Activated CD8-positive, alpha-beta memory T cell treated with anti-CD3 and anti-CD28 coated beads for 48 hours (primary cell): ENCODE results near the gene ZNF609.
"Not testable (repeated sequence)": the region's sequence is repeated elsewhere in the genome, so short reads cannot be mapped to it uniquely, and the experiment has no call there.

ENCODE experiments used
- DNase-seq, 3 experiments: peaks; one replicate each; pipeline ENCODE4 v3.0.0-alpha.2; 2020; ENCODE audit warnings: low read depth in 2 of 3, low spot score in 2 of 3

The ZNF609 gene

DNA sequence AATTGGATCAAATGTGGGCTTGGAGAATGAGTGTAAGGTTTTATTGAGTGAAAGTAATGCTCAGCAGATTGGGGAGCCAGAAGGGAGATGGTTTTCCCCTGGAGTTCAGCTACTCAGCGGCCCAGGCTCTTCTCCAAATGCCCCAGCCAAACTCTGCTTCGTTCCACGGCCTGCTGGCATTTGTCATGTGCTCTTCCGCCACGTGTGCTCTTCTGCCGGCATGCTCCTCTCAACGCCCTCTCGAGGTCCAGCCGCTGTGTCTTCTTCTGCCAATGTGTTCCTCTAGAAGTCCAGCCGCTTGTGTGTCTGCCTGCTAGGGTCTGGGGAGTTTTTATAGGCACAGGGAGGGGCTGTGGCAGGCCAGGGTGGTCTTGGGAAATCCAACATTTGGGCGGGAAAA is 158.2 kb downstream of the ZNF609 start:
- no peak for DNase-seq

DNA sequence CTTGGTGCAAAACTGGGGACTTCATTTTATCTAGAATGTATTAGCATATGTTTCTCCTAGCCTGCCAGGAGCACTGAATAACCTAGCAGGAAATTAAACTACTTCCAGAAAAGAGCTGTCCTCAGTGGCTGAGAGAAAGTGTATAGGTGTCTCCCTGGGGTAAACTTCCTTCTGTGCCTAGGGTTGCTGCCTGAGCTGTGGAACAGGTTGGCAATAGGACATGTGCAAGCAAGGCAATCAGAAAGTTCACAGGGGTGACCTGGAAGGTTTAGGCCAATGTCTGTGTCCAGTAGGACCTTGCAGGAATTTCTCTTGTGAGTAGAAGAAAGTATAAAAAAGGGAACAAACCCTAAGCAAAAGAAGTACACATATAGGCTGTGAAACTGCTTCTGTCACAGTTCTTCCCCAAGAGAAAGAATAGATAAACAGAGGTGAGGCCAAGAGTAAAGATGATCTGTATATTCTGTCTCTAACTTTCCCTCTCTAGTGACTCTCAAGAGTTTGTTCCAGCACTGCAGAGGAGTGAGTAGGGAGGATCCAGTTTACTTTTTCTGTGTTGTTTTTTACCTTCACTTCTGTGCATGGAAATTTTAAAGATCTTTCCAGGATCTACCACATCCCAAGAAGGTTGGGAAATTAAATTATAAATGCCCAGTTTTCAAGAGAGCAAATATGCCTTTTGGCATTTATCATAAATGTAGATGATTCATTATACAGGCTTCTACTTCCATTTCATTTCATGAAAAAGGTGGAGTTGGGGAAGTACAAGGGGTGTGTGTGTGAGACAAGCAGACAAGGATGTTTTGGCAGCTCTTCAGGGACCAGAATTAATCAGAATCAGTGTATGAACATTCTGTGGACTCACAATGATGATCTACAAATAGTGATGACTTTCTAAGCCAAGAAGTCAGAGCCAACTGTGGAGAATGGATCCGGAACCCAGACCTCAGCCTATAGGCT is 159.8 kb downstream of the ZNF609 start:
- DNase-seq, result no peak

DNA sequence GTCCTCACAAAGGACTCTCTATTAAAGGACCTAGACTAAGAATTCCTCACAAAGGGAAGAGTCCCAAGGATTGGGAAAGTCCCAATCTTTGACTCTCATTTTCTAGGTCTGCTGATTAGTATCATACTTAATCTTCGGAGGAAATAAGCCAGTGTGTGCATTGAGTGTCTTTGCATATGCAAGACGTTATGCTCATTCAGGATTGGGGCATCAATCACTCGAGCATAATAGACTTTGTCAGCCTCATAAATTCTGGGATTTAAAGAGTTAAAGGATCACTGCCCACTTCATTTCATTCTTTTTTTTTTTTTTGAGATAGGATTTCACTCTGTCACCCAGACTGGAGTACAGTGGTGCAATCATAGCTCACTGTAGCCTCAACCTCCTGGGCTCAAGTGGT is 160.7 kb downstream of the ZNF609 start:
- no peak for DNase-seq

DNA sequence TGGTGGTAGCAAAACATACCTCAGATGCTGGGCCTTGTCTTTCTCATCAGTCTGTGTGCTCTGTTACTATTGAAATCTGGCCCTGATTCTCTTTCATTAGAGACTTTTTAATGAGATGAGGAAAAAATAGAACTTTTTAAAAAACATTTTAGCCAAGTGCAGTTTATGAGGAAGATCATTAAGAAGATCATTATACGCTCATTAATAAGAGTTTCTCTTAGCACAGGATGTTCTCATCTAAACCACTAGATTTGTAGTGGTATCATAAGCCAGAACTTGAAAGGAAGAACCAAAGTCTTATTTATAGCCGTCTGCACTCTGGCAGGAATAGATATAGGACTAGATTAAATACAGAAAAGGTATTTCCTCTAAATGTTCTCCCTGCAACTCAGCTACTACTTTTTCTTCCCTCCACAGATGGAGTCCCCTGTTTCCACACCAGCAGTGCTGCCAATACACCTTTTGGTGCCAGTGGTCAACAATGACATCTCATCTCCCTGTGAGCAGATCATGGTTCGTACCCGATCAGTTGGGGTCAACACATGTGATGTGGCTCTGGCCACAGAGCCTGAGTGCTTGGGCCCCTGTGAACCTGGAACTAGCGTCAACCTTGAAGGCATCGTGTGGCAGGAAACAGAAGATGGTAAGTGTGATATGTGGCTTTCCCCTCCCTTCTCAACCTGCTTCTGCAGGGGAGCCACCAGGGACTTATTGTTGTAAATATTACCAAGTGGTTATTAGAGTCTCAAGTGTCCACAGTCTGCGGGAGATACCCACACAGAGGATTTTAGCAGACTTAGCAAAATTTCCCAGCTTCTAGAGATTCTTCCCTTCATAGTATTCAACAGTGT is 162.3 kb downstream of the ZNF609 start:
- no peak for DNase-seq

DNA sequence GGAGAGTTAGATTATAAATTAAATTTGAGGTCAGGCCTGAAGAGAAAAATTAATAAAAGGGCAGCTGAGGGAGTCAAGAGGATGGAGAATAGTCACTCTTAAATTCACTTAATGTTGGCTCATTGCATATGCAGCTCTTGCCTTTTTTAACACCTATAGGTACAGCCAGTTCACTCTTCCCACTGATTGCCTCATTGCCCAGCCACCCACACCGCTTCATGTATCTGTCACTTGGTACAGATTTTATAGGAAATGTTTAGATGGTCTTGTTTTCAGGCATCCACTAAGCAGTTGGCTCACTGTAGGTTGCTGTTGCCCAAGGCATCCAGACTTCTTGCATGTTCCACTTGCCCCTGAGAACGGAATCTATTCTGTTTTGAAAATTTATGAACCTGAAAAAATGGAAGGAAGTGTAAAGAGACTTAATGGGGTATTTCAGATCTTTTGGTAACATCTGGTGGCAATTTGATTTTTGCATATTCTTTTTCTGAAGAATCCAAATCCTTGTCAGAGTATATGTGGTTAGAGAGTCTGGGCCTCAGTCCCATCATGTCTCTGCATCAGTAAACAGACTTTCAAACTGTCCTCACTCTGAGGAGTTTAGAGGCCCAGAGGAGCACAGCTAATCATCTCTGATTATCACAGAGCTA is 163.1 kb downstream of the ZNF609 start:
- DNase-seq, result no peak

DNA sequence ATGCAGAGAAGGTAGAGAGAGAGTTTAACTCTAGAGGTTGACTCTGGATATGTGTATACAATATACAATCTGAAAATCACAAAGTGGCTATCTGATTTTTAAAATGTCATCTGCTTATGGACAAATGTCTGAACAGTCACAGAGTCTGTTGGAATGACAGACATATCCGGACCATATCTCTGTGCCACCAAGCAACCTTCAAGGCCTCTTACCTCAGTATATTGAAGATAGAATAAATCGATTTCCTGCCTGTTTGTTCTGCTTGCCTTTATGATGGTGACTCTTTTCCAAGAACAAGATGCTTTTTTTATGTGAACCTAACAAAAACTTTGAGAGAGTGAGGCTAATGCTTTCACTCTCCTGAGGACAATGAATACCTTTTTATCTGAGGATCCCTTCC is 163.9 kb downstream of the ZNF609 start:
- DNase-seq, result no peak

DNA sequence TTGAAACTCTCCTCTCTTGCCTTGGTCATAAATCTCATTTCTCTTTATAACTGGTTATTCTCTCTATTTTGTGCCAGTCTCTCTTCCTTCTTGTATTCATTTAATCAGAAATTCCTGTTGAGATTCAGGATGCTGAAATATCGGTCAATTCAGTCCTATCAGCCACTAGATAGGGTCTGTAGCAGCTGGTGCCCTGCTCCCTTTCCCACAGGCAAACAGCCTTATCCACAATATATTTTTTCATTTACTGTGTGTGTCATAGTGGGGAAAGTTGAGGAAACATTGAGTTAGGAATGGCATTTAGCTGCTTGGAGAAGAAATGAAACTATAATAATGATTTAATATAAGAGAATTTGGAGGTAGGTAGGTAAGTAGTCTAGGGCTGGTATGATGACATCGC is 168.7 kb downstream of the ZNF609 start:
- no peak for DNase-seq

DNA sequence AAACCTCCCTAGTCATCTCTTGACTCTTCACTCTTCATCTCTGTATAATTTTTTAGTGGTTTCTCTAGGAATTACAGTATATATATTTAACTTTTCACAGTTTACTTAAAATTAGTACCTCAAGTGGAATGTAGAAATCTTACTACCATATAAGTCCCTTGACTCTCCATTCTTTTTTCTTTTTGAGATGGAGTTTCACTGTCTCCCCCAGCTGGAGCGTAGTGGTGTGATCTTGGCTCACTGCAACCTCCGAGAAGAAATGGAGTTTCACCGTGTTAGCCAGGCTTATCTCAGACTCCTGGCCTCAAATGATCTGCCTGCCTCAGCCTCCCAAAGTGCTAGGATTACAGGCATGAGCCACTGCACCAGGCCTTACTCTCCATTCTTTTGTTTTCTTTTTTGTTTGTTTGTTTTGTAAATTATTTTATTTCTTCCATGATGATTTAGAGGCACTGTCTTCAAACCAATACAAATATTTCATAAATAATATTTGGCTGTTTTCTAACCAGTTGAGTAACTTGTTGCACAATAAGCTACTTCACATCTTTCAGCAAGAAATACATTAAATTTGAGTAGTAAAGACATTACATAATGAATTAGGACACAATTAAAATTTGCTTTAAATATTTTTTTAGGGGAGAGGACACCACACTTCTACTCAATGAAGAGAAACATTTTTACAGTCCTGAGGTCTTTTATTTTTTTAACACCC is 170.2 kb downstream of the ZNF609 start:
- DNase-seq, result no peak

DNA sequence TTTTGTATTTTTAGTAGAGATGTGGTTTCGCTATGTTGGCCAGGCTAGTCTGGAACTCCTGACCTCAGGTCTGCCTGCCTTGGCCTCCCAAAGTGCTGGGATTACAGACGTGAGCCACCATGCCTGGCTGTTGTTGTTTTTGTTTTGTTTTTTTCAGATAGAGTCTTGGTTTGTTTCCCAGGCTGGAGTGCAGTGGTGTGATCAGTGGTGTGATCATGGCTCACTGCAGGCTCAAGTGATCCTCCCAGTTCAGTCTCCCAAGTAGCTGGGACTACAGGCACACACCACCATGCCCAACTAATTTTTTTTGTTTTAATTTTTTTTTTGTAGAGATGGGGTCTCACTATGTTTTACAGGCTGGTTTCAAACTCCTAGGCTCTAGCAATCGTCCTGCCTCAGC is 172.3 kb downstream of the ZNF609 start:
- DNase-seq, result not testable (repeated sequence)

DNA sequence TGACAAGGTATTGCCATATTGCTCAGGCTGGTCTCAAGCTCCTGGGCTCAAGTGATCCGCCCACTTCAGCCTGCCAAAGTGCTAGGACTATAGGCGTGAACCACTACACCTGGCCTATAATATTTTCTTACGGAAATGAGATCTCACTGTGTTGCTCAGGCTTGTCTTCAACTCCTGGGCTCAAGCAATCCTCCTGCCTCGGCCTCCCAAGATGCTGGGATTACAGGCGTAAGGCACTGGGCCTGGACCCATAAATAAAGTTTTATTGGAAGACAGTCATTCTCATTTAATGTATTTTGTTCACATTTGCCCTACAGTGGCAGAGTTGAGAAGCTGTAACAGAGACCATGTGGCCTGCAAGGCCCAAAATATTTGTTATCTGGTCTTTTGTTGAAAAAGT is 173.0 kb downstream of the ZNF609 start:
- DNase-seq, result no peak

DNA sequence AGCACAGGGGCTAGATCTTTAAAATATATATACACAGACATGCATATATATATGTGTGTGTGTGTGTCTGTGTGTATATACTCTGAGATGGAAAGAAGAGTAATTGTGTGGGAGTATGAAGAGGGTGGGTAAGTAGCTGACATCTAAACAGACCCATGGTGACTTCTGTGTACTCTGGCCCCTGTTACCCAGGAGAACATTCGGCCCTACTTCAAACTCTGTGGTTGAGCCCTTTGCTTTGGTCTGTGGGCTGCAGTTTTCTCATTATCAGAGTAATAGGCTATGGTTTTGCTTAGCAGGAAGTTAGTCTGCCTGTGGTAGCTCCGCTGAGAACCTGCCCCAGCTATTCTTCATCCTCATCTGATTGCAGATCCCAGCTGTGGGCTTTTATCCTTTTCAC is 173.6 kb downstream of the ZNF609 start:
- DNase-seq, result no peak

DNA sequence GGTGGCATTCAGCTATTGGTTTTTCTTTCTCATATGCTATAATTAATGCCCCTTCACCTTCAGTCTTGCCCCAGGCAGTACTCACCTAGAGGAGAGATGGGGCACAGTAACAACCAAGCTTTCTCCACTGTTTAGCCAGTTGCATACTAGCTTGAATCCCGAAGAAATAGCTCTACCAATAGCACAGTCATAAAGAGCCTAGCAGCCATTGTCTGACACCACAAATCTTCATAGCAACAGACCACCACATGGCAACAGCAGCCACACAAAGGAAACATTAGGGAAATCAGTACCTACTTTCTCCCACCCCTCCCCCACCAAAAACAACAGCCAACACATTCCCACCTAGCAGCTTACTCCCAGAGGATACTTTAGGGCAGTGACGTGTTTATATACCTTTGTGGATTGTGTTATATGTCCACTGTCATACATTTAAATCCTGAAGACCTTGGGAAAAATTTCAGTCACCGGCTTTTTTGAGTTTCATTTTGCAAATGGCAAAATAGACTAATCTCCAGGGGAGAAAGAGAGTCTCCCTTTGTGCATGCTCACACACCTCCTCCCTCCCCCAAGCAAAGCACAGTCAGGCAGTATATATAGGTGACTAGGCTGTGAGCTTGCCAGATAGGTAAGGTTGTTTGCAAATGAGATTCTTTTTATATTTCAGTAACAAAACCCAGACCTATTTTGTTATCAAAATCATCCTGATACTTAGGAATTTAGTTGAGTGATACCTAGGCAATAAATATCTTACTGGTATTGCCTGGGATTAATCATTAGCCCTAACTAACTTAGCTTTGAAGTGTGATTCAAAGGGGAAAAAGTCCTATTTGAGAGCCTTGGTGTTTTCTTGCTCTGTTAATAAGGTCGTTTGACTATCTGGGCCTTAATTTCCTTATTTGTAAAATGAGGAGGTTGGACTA is 174.5 kb downstream of the ZNF609 start:
- DNase-seq, result no peak

DNA sequence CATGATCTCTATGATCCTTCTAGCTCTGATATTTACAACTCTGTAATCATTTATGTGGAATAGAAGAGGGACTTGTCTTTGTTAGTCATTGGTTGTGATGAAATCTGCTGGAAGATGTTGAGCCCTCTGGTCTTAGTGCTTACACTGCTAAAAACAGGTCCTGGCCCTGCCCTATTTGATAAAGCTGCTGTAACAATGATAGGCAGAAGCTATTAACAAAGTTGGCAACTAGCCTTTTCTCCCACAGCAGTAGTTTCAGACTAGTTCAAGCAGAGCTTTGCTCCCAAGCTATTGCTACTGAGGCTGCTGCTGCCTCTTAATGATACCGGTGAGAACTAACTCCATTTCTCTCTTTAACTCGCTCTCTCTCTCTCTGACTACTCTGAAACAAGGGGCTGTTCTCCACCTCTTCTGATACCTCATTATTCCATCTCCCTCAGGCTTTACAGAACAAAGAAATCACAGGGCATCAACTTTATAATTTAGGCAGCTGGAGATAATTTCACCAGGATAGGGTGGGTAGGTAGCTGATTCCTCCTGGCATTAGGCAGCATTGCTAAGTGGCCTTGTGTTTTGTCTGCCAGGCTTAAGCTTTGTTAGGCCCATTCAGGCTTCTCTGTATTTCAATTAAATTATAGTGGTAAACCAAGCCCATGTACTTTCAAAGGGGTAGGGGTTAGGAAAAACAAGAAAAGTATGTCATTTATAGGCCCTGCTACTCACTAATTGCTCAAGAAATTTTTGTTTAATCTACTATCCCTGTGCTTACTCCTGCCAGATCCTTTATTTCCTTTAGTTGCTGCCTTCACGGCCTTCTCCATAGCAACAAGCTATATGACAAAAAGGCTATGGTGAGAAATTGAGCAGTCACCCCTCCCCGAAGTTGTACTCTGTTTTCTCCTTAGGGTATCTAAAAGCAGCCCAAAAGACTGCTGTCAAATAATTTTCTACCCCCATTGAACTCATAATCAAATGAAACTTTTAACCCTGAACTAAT is 175.4 kb downstream of the ZNF609 start:
- DNase-seq, result no peak

DNA sequence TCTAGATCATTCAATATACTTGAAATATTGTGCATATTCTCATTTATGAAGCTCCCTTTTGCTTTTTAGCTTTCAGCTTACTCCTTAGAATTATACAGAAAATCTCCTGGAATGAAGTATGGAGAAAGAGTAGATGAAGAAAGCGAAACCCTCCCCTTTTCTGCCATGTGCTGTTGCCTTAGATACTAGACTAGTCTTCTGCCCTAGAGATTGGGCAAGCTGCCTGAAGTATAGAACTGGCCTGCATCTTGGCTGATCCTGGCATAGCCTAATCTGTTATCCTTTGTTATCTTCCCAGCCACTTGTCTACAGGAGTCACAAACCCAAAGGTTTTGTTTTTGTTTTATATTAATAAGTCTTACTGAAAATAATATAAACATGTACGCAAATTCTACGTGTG is 176.2 kb downstream of the ZNF609 start:
- no peak for DNase-seq

DNA sequence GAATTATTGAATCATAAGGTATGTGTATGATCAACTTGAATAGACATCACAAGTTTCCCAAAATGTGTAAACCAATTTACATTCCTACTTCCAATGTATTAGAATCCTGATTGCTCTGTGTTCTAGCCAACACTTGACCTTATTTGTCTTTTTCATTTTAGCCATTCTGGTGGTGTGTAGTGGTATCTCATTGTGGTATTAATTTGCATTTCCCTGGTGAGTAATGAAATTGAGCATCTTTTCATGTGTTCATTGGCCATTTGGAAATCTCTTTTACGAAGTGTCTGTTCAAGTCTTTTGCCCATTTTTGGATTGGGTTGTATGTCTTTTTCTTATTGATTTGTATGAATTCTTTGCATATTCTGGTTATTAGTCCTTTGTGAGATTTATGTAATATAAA is 177.0 kb downstream of the ZNF609 start:
- DNase-seq, result no peak

DNA sequence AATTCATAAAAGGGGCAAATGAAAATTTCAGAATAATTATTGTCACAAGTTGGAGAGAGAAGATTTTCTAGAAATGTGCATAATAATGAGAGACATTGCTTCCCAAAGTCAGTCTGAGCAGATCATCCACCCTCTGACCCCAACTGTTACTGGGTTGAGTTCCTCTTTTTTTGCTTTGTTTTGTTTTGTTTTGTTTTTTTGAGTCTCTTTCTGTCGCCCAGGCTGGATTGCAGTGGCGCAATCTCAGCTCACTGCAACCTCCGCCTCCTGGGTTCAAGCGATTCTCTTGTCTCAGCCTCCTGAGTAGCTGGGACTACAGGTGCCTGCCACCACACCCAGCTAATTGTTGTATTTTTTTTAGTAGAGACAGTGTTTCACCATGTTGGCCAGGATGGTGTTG is 179.4 kb downstream of the ZNF609 start:
- not testable (repeated sequence) for DNase-seq

DNA sequence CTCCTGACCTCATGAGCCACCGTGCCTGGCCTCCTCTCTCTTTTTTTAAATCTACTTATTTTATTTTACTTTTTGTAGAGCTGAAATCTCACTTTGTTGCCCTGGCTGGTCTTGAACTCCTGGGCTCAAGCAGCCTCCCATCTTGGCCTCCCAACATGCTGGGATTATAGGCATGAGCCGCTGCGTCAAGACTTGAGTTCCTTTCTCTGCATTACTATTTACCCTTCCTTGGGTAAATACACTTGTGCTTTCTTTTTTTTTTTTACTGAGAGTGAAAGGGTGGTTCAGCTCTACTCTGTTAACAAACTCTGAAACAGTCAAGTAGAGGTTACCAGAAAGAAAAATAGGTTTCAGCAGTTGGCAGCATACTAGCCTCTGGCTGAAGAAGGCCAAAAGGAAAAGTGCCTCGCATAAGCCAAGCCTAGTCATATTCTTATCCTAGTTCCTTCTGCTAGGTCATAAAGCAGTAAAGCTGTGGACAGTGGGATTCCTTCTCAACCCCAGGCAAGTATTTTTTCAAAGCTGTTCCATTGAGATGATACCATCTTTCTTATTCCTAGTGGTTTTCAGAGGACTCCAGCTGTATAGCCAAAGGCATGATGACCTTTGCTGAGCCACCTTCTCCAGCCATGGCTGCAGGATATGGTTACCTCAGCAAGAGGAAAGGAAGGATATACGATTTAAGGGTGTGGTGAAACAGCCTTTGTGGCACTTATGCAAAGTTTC is 179.9 kb downstream of the ZNF609 start:
- no peak for DNase-seq

DNA sequence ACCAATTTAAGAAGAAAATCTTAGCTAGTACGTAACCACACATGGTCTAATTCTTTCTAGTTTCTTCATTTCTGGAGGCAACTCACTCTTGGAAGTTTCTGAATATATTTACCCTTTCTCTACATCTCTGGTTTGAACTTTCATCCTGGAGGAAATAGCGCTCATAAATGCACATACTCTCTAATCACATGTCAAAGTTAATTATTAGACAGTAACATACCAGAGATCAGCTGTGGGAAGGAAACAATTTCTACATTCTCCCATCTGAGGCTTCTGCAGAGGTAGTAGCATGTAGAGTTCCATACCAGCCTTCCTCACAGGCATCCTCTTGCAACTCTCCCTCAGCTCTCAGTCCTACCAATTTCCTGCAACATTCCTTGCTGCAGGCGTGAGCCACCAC is 182.5 kb downstream of the ZNF609 start:
- DNase-seq, result no peak
